ENCODE measurements around the gene CDH20. TPM values are rescaled to one million over a fixed set of nuclear protein-coding genes. Genes with fewer than 3 reads are reported as not detected.
"Not testable (repeated sequence)": the region's sequence is repeated elsewhere in the genome, so short reads cannot be mapped to it uniquely, and the experiment has no call there.

CDH20 gene
- total RNA-seq, 2 donors from 2014 or later: 0.09 to 0.14 TPM

DNA sequence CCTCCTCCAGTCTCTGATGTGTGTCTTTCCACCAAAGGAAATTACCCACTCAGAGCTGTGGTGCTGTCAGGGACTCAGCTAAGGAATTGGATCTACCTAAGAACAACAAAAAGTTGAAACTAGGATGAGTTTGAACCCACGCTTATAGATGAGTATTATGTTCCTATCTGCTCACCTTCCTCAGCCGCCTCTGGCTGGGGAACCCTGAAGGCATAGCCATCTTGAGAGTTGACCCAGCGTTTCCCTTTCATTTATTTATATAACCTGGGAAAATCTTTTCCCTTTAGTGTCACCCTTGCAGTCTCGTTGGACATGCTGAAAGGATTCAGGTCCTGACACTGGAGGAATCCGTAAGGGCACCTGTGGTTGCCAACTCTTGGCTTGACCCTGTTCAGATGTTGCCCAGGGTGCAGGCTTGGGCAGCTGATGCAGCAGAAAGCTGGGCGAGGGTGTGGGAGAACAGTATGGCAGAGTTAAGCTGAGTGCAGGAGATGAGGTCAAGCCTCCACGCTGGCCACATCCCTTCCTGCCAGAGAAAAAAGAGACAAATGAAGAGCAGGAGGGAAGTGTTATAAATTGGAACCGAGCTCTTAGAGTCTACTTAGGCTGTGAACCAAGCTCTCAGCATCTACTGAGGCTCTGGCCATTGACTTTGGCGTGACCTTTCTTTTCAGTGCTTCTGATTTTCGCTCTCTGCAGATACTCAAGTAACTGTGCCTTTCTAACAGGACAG, 1.9 kb downstream of the CDH20 start:
- Mint-ChIP-seq H3K27ac (no peak overlapping the region), H3K36me3 (peaks cover 0 to 15% of the 10 kb centered on the region in 2 donors), H3K9me3 (peaks cover 0 to 4% of the 10 kb centered on the region in 2 donors)
- DNase-seq (ENCODE audit: low spot score in 2 of 2) (no peak), ATAC-seq (no peak)

- Mint-ChIP-seq H3K9me3 (peaks cover 0 to 4% of the 10 kb centered on the region in 2 donors), H3K27ac (no peak overlapping the region), H3K36me3 (peaks cover 0 to 15% of the 10 kb centered on the region in 2 donors)
- ATAC-seq (no peak), DNase-seq (ENCODE audit: low spot score in 2 of 2) (no peak)
Measured at GRCh38 chr18:61335684-61336555, 2.7 kb downstream of the CDH20 start.

DNA sequence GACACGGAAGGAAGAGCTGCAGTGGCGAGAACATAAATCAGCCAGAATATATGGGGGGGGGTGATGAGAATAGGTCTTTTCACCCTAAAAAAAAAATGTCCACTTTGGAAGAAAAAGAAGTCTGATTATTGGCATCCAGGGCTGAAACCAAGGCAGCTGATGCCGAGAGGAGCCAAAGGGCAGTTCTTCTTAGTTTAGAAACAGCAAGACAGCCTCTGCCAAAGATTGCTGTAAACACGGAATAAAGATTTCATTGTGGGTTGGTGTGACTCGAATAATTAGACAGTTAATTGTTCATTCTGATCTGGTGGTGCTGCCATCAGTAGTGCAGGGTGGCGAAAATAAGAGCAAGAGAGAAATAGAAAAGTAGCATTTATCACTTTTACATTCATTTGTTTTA, 3.5 kb downstream of the CDH20 start:
- no peak for ATAC-seq
- H3K9me3 Mint-ChIP-seq: no peaks in the 10 kb centered on the region
- peaks cover 0 to 15% of the 10 kb centered on the region in 2 donors for H3K36me3 Mint-ChIP-seq
- no peak overlapping the region for H3K27ac Mint-ChIP-seq
- no peak for DNase-seq (ENCODE audit: low spot score in 2 of 2)

GRCh38 chr18:61337527-61337926, 4.3 kb downstream of the CDH20 start:
- H3K27ac Mint-ChIP-seq: no peak overlapping the region
- ATAC-seq (no peak), DNase-seq (ENCODE audit: low spot score in 2 of 2) (no peak)
- H3K36me3 Mint-ChIP-seq: peaks cover 0 to 15% of the 10 kb centered on the region in 2 donors
- no peaks in the 10 kb centered on the region for H3K9me3 Mint-ChIP-seq

- ATAC-seq (no peak), DNase-seq (ENCODE audit: low spot score in 2 of 2) (no peak)
- H3K9me3 Mint-ChIP-seq: no peaks in the 10 kb centered on the region
- H3K36me3 Mint-ChIP-seq: peaks cover 0 to 7% of the 10 kb centered on the region in 2 donors
- no peak overlapping the region for H3K27ac Mint-ChIP-seq
Measured at GRCh38 chr18:61340148-61340547, 6.9 kb downstream of the CDH20 start.

GRCh38 chr18:61348230-61348629, 15.0 kb downstream of the CDH20 start:
- H3K36me3 Mint-ChIP-seq: no peaks in the 10 kb centered on the region
- DNase-seq (ENCODE audit: low spot score in 2 of 2) (no peak), ATAC-seq (no peak)
- no peak overlapping the region for H3K27ac Mint-ChIP-seq
- H3K9me3 Mint-ChIP-seq: peaks cover 0 to 9% of the 10 kb centered on the region in 2 donors

DNA sequence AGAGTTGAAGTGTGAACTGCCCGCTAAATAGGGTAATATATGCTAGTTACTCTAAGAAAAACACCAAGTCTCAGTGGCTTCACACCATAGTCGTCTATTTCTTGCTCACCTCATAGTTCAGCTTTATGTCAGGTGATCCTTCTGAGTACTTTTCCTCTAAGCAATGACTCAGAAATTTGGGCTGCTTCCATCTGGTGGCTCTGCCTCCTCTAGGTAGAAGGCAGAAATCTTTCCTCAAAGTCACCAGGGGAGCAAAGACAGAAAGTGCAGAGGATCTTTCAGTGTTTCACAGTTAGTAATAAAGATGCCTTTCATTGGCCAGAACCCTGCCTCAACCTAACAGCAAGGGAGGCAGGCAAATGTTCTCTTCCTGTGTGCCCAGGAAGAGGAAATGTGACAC, 17.3 kb downstream of the CDH20 start:
- DNase-seq (ENCODE audit: low spot score in 2 of 2): no peak
- ATAC-seq: no peak
- Mint-ChIP-seq H3K36me3 (no peaks in the 10 kb centered on the region), H3K9me3 (peaks cover 0 to 10% of the 10 kb centered on the region in 2 donors), H3K27ac (no peak overlapping the region)

- no peaks in the 10 kb centered on the region for H3K36me3 Mint-ChIP-seq
- H3K27ac Mint-ChIP-seq: no peak overlapping the region
- ATAC-seq (no peak), DNase-seq (ENCODE audit: low spot score in 2 of 2) (no peak)
- H3K9me3 Mint-ChIP-seq: peaks cover 0 to 5% of the 10 kb centered on the region in 2 donors
Measured at GRCh38 chr18:61352059-61352458, 18.8 kb downstream of the CDH20 start.

GRCh38 chr18:61352611-61353010, 19.4 kb downstream of the CDH20 start:
- H3K9me3 Mint-ChIP-seq: peaks cover 0 to 5% of the 10 kb centered on the region in 2 donors
- H3K36me3 Mint-ChIP-seq: no peaks in the 10 kb centered on the region
- H3K27ac Mint-ChIP-seq: no peak overlapping the region
- DNase-seq (ENCODE audit: low spot score in 2 of 2) (no peak), ATAC-seq (no peak)

DNA sequence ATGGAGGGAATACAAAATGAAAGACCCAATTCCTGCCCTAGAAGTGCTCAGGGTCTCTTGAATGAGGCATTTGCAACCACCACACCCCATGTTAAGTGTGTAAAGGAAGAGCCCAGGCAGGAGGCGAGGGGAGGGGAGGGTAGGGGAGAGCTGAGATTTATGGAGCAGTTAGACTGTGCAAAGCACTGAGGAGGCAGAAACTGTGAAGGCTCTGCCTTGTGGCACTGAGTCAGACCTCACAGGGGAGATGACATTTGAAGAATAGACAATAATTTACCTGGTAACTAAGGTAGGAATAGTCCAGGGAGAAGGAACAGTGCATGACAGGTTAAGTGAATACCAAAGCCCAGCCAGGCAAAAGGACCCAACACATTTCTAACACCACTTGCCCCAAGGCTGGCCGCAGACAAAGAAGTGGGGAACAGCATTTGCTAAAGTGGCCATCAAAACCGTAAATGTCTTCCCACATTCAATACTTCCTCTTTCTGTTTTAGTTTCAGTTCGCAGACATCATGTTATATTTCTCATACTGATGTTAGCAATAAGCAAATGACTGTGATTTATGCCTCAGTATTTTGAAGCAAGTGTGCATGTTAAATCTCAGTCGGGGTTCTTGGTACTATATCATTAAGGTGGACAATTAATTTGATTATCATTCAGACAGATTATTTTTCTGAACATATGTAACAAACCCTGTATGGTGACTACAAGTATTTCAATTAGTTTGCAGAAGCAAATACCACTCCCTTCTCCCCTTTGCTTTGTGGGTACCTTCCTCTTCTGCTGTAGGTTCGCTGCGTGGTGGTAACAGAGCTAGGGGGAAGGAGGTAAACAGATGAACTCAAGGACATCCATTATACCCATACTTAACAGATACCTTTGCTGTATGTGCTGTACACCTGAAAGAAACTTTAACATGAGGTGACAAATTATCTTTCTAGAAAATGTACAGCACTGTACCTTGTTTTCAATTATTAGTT, 27.5 kb downstream of the CDH20 start:
- H3K27ac Mint-ChIP-seq: no peak overlapping the region
- no peaks in the 10 kb centered on the region for H3K36me3 Mint-ChIP-seq
- DNase-seq (ENCODE audit: low spot score in 2 of 2) (no peak), ATAC-seq (no peak)
- no peaks in the 10 kb centered on the region for H3K9me3 Mint-ChIP-seq

DNA sequence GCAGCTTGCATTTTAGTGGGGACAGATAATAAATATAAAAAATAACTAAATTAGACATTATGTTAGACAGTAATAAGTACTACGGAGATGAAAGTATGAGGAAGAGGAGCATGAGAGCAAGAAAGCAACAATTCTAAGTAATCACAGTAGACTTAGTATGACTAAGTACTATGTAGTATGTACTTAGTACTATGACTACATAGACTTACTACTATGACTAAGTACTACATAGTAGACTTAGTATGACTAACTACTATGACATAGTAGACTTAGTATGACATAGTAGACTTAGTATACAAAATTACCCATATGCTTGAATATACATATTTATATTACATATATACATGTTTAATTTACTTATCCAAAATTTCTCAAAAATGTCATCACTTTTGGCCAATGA, 29.3 kb downstream of the CDH20 start:
- Mint-ChIP-seq H3K27ac (no peak overlapping the region), H3K9me3 (no peaks in the 10 kb centered on the region), H3K36me3 (no peaks in the 10 kb centered on the region)
- no peak for ATAC-seq
- DNase-seq (ENCODE audit: low spot score in 2 of 2): no peak

- no peak for ATAC-seq
- DNase-seq (ENCODE audit: low spot score in 2 of 2): no peak
- no peak overlapping the region for H3K27ac Mint-ChIP-seq
- no peaks in the 10 kb centered on the region for H3K36me3 Mint-ChIP-seq
- no peaks in the 10 kb centered on the region for H3K9me3 Mint-ChIP-seq
Measured at GRCh38 chr18:61364953-61365352, 31.7 kb downstream of the CDH20 start.

DNA sequence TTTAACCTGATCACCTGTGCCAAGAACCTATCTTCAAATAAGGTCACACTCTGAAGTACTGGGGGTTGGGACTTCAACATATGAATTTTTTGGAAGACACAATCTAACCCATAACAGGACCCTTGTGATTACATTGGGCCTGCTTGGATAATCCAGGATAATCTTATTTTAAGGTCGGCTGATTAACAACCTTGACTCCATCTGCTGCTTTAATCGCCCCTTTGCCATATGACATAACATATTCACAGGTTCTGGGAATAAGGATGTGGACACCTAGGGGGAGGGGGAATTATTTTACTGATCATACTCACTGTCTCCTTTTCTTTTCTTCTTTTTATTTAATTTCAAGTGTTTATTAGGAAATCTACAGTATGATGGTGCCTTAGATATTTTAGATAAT, 34.8 kb downstream of the CDH20 start:
- H3K36me3 Mint-ChIP-seq: no peaks in the 10 kb centered on the region
- ATAC-seq: no peak
- no peaks in the 10 kb centered on the region for H3K9me3 Mint-ChIP-seq
- DNase-seq (ENCODE audit: low spot score in 2 of 2): no peak
- no peak overlapping the region for H3K27ac Mint-ChIP-seq

DNA sequence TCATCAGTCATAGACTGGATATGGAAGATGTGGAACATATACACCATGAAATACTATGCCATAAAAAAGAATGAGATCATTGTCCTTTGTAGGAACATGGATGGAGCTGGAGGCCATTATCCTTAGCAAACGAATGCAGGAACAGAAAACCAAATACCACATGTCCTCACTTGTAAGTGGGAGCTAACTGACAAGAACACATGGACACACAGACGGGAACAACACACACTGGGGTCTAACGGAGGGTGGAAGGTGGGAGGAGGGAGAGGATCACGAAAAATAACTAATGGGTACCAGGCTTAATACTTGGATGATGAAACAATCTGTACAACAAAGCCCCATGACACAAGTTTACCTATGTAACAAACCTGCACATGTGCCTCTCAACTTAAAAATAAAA, 36.4 kb downstream of the CDH20 start:
- H3K27ac Mint-ChIP-seq; DNase-seq (ENCODE audit: low spot score in 2 of 2); H3K36me3 Mint-ChIP-seq; H3K9me3 Mint-ChIP-seq; ATAC-seq: not testable (repeated sequence)

DNA sequence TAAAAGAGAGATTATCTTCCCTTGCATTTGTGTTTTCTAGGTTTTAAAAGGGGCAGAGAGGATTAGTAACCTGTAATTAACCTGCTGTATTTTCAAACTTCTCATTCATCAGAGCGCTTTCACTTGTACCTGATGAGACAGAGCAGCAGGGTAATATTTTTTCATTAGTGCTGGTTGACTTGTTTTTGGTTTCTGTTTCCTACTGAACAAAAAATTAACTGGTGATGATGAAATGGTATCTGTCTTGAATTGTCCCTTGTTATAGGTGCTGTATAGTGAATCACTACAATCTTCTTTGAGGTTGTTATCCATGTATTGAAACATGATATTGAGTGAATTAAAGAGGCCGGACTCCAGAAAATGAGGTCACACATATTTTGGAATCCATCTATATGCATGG, 37.9 kb downstream of the CDH20 start:
- ATAC-seq: no peak
- DNase-seq (ENCODE audit: low spot score in 2 of 2): no peak
- H3K36me3 Mint-ChIP-seq: no peaks in the 10 kb centered on the region
- peaks cover 4 to 5% of the 10 kb centered on the region in 2 donors for H3K9me3 Mint-ChIP-seq
- H3K27ac Mint-ChIP-seq: no peak overlapping the region

DNA sequence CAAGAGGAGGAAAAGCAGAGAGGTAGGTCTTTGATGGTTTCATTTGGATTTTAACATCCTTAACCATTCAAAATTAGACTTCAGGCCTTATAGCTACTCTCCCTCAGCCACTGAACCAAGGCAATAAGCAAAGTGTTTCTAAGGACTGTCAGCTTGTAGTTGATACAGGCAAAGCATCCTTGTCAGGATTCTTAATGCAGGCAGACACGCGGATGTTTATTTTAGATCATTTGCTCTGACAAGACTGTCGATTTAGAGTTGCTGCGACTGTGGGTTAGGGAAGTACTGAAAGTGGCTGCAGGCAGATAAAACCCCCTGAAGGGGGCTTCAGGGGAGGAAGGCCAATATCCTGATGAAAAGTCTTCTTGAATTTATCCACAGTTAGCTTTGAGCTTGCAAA, 46.6 kb downstream of the CDH20 start:
- Mint-ChIP-seq H3K9me3 (peaks cover 0 to 4% of the 10 kb centered on the region in 2 donors), H3K36me3 (no peaks in the 10 kb centered on the region), H3K27ac (no peak overlapping the region)
- DNase-seq (ENCODE audit: low spot score in 2 of 2) (no peak), ATAC-seq (no peak)

DNA sequence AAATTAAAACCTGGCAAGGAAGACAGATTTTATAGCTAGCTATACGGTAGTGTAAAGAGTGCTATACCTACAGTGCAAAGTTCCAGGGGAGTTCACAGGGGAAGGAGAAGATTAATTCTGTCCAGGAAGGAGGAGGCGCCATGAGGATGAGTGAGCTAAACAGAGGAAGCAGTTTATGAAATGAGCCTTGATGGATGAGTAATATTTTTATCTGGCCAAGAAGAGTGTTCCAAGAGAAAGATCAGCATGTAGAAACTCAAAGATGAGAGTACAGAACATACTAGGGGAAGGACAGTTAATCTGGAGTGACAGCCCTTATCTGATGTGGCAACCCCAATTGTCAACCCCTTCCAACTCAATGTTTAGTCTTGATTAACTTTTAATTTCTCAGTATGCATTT, 54.8 kb downstream of the CDH20 start:
- Mint-ChIP-seq H3K36me3 (no peaks in the 10 kb centered on the region), H3K27ac (no peak overlapping the region), H3K9me3 (no peaks in the 10 kb centered on the region)
- no peak for ATAC-seq
- no peak for DNase-seq (ENCODE audit: low spot score in 2 of 2)

All from activated naive CD4-positive, alpha-beta T cell treated with anti-CD3 and anti-CD28 coated beads, Interleukin-2, amount 50 U/mL, for 72 hours (primary cell).